ENCODE results near the gene LNPK.

Gene LNPK

DNA sequence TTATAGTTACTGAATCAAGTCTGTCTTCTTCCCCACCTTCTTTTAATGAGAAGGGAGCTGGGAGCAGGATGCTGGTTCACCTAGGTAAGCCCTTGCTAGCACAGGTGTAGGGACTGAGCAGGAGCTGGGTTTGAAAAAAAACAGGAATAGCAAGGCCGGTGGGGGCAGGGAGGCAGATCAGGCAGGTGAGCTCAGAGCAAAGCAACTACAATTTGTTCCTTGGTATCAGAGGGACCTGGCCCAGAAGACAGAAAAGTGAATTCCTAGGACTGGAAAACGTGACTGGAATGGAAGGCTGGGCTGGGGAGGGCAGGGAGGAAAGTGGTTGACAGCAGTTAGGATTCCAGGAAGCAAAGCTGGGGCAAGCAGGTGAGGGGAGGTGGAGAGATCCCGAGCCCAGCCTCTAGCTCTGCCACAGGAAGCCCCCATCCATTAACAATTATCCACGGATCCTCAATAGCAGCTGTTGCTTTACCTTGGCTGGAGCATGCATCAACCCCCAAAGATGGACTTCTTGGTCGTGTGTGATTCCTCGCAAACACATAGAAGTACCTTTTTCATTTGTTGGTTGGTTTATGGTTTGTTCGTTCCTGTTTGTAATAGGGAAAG lies 118.4 kb downstream of the LNPK start:
- TF ChIP-seq, protein P1, sequence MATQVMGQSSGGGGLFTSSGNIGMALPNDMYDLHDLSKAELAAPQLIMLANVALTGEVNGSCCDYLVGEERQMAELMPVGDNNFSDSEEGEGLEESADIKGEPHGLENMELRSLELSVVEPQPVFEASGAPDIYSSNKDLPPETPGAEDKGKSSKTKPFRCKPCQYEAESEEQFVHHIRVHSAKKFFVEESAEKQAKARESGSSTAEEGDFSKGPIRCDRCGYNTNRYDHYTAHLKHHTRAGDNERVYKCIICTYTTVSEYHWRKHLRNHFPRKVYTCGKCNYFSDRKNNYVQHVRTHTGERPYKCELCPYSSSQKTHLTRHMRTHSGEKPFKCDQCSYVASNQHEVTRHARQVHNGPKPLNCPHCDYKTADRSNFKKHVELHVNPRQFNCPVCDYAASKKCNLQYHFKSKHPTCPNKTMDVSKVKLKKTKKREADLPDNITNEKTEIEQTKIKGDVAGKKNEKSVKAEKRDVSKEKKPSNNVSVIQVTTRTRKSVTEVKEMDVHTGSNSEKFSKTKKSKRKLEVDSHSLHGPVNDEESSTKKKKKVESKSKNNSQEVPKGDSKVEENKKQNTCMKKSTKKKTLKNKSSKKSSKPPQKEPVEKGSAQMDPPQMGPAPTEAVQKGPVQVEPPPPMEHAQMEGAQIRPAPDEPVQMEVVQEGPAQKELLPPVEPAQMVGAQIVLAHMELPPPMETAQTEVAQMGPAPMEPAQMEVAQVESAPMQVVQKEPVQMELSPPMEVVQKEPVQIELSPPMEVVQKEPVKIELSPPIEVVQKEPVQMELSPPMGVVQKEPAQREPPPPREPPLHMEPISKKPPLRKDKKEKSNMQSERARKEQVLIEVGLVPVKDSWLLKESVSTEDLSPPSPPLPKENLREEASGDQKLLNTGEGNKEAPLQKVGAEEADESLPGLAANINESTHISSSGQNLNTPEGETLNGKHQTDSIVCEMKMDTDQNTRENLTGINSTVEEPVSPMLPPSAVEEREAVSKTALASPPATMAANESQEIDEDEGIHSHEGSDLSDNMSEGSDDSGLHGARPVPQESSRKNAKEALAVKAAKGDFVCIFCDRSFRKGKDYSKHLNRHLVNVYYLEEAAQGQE (IDR thresholded peaks at IDR 0.05; ENCODE audit: insufficient read depth in 1 of 2, low read depth in 2 of 2, low read length in 2 of 2): no peak

DNA sequence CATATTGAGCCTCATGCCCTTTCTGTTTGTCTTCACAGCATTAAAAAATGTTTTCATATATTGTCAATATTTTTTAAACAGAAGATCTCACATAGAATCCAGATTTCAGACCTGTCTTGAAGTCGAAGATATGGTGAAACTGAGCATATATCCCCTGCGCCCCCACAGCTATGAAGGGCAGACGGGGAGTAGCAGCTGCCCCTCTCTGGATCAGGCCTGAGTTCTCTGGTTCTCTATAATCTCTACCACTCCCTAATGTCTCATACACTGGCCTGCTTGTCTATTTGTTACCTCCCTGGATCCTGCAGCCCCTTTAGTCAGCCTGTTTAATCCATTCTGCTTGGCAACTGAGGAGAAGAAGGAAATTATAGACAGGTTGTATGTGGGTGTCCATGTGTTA lies 122.4 kb downstream of the LNPK start:
- TF ChIP-seq, protein P1 (IDR thresholded peaks at IDR 0.05; ENCODE audit: insufficient read depth in 1 of 2, low read depth in 2 of 2, low read length in 2 of 2): no peak
- no peak for TF ChIP-seq FOXP2 (optimal IDR thresholded peaks at IDR 0.05; ENCODE audit: borderline replicate concordance, extremely low read depth, extremely low read length, insufficient read depth)
- no peak for TF ChIP-seq SIN3A (IDR thresholded peaks at IDR 0.05; ENCODE audit: borderline replicate concordance, insufficient read depth, low read length)
- TF ChIP-seq POLR2AphosphoS5 (IDR thresholded peaks at IDR 0.05; ENCODE audit: low read depth, low read length): no peak
- no peak for TF ChIP-seq TAF1 (IDR thresholded peaks at IDR 0.05; ENCODE audit: borderline replicate concordance, insufficient read depth, low read length)

DNA sequence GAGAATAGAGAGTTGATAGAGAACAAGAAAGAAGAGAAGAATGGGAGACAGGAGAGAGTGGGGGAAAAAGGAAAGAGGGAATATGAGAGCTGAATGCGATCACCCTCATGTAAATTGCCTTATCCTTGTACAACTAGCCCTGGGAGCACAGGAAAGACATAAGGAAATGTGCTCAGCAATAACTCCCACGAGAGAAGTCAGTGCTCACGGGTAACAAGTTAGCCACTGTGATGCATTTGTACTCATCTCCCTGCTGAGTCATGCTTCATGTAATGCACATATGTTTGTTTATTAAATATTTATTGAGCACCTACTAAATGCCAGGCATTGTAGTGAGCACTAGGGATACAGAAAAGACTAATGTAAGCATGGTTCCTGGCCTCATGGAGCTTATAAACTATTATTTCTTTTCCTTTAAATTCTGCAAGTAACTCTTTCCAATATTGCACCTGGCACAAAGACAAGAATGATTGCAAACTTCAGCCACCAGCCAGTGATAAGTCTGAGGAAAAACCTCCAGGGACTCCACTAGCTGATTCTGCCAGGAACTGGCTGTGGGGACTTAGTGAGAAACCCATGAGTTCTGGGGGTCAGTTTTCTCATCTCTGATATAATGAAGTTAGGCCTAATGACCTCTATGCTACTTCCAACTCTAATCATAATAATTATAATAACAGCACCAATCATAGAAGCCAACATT lies 124.1 kb downstream of the LNPK start:
- no peak for TF ChIP-seq TAF1 (IDR thresholded peaks at IDR 0.05; ENCODE audit: borderline replicate concordance, insufficient read depth, low read length)
- no peak for TF ChIP-seq SIN3A (IDR thresholded peaks at IDR 0.05; ENCODE audit: borderline replicate concordance, insufficient read depth, low read length)
- TF ChIP-seq POLR2AphosphoS5 (IDR thresholded peaks at IDR 0.05; ENCODE audit: low read depth, low read length): no peak

DNA sequence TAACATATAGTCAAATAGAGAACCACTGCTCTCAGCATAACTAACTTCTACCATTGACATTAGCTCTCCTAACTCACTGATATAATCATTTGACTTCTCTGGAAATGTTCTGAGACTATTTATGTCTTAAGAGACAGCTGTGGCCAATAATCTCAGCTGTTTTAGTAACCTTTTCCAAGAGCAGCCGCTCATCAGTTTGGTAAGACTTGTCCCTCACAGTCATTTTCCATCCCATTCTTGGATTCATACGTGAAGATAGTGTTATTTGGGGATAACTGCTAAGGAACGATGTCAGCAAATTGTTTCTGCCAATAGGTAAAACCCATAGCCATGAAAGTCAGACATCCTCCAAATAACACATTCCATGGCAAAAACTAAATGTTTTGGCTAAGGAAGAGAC lies 127.8 kb downstream of the LNPK start:
- TF ChIP-seq POLR2AphosphoS5 (IDR thresholded peaks at IDR 0.05; ENCODE audit: low read depth, low read length): no peak
- TF ChIP-seq SIN3A (IDR thresholded peaks at IDR 0.05; ENCODE audit: borderline replicate concordance, insufficient read depth, low read length): no peak
- TF ChIP-seq, protein P1 (IDR thresholded peaks at IDR 0.05; ENCODE audit: insufficient read depth in 1 of 2, low read depth in 2 of 2, low read length in 2 of 2): no peak
- no peak for TF ChIP-seq FOXP2 (optimal IDR thresholded peaks at IDR 0.05; ENCODE audit: borderline replicate concordance, extremely low read depth, extremely low read length, insufficient read depth)
- no peak for TF ChIP-seq TAF1 (IDR thresholded peaks at IDR 0.05; ENCODE audit: borderline replicate concordance, insufficient read depth, low read length)

Measured in PFSK-1 (cell line).